Measurements from ENCODE around the gene ST6GALNAC4.

DNA sequence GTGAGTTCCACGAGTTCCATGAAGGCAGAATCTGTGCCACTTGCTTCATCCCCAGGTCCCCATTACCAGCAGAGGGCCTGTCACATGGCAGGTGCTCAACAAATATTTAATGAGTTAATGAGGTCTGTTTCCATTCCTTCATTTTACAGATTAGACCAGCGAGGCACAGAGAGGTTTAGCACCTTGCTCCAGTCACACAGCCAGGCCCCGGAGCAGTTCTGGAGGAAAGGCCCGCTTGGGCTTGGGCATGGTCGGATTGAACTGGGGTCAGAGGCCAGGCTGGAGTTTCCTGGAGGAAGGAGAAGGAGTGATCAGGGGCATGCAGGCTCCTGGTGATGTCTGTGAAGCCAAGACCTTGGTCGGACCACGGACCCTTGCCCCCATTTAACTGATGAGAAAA is 4.0 kb upstream of the ST6GALNAC4 start:
- TF ChIP-seq, protein P1, sequence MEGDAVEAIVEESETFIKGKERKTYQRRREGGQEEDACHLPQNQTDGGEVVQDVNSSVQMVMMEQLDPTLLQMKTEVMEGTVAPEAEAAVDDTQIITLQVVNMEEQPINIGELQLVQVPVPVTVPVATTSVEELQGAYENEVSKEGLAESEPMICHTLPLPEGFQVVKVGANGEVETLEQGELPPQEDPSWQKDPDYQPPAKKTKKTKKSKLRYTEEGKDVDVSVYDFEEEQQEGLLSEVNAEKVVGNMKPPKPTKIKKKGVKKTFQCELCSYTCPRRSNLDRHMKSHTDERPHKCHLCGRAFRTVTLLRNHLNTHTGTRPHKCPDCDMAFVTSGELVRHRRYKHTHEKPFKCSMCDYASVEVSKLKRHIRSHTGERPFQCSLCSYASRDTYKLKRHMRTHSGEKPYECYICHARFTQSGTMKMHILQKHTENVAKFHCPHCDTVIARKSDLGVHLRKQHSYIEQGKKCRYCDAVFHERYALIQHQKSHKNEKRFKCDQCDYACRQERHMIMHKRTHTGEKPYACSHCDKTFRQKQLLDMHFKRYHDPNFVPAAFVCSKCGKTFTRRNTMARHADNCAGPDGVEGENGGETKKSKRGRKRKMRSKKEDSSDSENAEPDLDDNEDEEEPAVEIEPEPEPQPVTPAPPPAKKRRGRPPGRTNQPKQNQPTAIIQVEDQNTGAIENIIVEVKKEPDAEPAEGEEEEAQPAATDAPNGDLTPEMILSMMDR (IDR thresholded peaks at IDR 0.05), result no peak
- TF ChIP-seq EZH2 (IDR thresholded peaks at IDR 0.05; ENCODE audit: borderline replicate concordance, insufficient read depth, low read depth, low read length, poor library complexity, severe bottlenecking), result no peak

All from B cell (primary cell).